HG03060 (cell line): ENCODE measurements around the gene CLMP.
"Not testable (repeated sequence)": the region's sequence is repeated elsewhere in the genome, so short reads cannot be mapped to it uniquely, and the experiment has no call there.

Source experiments
- ATAC-seq: cut with Tn5 transposase; IDR thresholded peaks from one replicate; pipeline ENCODE4 v1.9.1; 2021; ENCODE audit warnings: low read depth, moderate number of reproducible peaks; ENCODE audit not compliant: unreplicated experiment

CLMP gene

GRCh38 chr11:123173856-123174186 lies 21.2 kb downstream of the CLMP start:
- ATAC-seq: no peak

GRCh38 chr11:123173040-123173855 lies 21.8 kb downstream of the CLMP start:
- no peak for ATAC-seq

DNA sequence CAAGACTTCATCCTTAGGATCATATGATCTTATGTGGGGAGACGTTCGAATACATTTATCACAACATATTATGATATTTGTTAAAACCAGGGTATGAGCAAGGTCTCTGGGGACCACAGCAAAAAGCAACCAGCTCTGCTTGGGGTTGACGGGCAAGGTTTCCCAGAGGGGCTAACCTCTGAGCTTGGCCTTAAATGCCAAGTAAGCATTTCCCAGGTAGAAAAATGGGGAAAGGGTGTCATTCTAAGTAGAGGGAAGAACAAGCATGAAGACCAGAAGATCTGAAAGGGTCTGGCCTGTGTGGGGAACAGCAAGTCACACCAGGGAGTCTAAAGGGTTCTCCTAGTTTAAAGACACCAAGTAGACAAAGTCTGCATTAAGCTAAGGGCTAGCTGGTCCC lies 24.1 kb downstream of the CLMP start:
- no peak for ATAC-seq

GRCh38 chr11:123169821-123170220 lies 25.2 kb downstream of the CLMP start:
- ATAC-seq: no peak

- ATAC-seq: no peak
These were observed 26.0 kb downstream of the CLMP start for GRCh38 chr11:123168955-123169484.

DNA sequence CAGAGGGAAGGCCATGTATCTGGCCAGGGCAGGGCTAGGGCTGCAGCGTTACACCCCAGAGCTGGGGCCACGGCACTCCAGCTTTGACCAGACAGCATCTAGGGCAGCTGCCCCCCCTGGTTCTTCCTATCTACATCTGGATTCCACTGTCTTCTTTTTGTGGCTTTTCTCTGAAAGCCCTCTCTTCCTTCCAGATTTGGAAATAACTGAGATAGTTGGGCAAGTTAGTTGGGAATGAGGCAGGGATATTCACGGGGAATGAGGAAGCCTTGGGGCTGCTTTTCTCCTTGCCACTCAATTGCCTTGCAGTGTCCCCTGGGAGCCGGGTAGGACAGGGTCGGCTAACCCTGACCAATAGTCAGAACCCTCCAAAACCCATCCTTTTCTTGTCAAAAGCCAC lies 26.8 kb downstream of the CLMP start:
- no peak for ATAC-seq

DNA sequence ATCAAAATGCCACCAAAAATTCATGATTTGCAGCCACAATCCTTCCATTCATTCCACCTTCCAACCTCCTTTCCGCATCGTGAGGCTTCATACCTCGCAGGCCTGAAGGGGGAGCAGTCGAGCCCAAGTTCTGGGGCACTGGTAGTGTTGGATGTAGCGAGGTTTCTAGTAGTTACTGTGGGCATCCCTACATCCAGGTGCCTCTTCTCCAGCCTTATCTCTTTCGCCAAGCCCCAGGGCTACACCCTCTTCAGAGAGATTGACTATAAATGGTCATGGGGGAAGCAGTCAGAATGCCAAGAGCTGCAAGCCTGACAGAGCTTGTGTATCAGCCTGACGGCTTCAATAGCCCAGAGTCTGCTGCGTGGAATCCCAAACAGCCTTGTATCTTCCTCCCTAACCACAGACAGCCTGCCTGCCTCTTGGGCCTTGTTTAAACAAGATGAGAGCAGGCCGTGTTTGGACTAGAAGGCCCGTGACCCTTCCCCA lies 28.9 kb downstream of the CLMP start:
- ATAC-seq: no peak

- ATAC-seq: no peak
These were observed 30.2 kb downstream of the CLMP start for GRCh38 chr11:123164732-123165450.

GRCh38 chr11:123163621-123164020 lies 31.4 kb downstream of the CLMP start:
- no peak for ATAC-seq

DNA sequence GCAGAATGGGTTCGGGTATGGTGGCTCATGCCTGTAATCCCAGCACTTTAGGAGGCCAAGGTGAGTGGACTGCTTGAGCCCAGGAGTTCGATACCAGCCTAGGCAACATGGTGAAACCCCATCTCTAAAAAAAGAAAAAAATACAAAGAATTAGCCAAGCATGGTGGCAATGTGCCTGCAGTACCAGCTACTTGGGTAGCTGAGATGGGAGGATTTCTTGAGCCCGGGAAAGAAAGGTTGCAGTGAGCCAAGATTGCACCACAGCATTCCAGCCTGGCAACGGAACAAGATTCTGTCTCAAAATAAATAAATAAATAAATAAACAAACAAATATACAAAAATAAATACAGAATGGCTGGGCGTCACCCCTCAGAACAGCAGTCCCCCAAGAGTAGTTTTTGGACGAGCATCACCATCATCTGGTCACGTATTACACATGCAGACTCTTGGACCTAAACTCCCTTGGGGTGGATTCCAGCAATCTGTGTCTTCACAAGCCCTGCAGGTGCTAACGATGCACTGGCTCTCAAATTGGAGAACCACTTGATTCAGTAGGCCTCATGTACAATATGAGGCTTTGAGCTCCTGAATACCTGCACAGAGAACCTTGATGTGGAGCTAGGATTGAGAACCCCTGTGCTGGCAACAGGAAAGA lies 33.5 kb downstream of the CLMP start:
- ATAC-seq: no peak

DNA sequence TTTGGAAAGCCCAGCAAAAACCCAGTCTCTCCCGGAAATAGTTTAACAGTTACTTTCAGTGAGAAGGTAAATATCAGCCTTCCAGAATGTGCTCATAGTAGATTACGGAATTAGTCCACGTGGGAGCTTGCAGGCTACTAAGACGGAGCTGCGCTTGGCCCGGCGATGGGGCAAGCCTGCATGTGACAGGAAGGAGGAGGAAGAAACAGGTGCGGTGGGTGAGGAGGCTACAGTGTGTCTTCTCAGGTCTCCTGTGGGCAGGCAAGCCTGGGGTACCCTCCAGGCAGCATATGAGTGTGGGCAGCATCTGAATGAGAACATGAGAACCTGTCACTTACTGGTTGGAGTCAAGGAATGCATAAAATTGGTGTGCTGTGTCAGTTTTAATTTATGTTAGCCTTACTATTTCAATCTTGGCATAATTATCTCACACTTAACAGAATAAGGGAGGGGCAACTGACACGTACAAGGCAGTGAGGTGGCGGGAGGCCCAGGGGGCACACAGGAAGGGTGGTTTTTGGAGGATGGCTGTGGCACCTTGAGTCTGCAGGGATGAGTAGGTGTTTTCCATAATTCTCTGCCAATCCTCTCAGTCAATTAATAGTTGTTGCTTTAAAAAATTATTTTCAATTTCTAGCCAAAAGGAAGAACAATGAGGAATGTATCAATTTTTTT lies 35.7 kb downstream of the CLMP start:
- ATAC-seq: no peak

DNA sequence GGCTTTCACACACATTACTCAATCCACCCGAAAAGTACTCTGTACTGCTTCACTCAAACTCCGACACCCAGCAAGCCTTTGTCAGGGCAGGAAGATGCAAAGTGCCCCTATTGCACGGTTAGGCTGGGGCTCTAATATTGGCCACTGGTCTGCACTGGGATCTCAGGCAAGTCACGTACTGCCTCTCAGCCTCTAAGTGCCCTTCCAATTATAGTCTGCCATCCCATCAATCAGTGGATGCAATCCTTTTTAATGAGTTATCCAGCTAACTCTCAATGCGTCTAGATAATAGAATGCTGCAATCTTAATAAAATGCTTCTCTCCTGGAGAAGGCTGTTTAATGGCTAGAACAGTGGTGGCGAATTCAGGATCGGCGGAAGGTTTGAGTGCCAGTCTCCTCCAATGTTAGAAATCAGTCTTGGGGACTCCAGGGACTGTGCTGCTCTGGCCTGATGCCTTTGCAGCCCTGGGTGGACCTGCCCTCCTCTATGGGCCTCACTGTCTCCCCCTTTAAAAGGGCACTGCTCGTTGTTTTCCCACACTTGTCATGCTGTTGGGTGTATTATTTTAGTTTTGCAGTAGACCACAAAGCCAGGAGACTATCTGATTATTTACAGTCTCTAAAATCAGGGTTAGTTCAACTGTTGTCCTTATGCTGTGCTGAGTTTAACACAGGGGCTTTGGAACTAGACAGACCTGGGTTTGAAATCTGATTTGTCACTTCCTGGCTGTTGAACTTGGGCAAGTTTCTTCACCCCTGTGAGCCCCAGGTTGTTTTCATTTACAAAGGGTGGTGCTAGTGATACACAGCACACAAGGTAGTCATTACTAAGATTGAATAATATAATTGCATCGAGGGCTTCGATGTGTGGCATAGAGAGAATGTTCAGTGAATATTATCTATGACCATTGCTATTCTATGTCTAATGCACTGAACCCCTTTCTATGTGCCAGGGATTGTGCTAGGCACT lies 36.7 kb downstream of the CLMP start:
- no peak for ATAC-seq

- no peak for ATAC-seq
These were observed 42.1 kb downstream of the CLMP start for GRCh38 chr11:123152951-123153350.

GRCh38 chr11:123152346-123152745 lies 42.7 kb downstream of the CLMP start:
- ATAC-seq: not testable (repeated sequence)

DNA sequence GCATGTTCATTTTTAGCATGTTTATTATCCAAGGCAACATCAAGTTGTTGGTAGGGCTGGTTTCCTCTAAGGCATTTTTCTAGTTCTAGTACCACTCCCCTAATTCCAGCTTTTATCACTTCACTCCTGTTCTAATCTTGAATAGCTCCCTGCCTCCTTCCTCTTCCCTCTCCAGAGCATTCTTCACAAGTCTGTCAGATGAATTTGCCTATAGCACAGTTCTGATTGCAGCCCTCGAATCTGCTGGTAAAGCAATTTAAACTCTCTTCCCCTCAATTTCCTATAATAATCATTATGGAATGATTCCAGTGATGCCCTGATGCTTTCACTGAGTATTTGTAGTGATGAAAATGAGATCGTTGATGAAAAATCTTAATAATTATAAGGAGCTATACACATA lies 43.3 kb downstream of the CLMP start:
- ATAC-seq: no peak

DNA sequence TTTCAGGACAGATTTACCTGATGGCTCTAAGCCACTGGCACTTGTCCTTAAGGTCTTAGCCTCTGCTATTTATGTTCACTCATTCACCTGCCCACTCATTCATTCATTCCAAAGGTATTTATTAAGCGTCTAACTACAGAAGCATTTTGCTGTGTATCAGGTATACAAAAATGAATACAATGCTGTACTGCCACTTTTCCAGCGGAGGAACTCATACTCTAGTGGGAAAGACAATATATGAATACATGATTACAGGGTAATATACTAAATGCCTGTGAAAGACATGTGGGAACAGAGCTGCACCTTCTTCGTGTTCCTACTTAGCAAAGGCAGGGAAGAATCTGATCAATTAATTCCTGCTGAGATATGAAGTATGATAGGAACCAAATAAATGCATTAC lies 43.7 kb downstream of the CLMP start:
- ATAC-seq: no peak

GRCh38 chr11:123150882-123151281 lies 44.2 kb downstream of the CLMP start:
- ATAC-seq: no peak

- no peak for ATAC-seq
These were observed 46.1 kb downstream of the CLMP start for GRCh38 chr11:123148965-123149364.

GRCh38 chr11:123145661-123146060 lies 49.4 kb downstream of the CLMP start:
- ATAC-seq: no peak

DNA sequence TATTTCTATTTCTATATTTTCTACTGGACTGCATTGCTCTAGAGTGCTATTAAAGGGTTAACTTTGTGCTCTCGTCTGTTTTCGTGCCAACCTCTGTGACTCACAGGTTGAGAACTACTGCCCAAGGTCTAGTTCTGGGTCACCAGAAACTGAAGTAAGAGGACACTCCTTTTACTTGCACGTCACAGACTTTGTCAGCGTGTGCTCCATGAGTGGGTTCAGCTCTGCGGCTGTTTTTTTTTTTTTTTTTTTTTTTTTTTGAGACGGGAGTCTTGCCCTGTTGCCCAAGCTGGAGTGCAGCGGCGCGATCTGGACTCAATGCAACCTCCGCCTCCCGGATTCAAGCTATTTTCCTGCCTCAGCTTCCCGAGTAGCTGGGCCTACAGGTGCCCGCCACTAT lies 49.8 kb downstream of the CLMP start:
- no peak for ATAC-seq
